Muscle layer of colon (tissue), 2 donors: ENCODE measurements around the gene GRIK3.

Experiments used
- H3K27ac ChIP-seq: one replicate; pipeline ENCODE4 v1.7.0; 2013; ENCODE audit warnings: low read depth, mild to moderate bottlenecking, low read length, moderate library complexity
- H3K27me3 ChIP-seq, 2 donors: one replicate each; pipeline ENCODE4 v1.7.0; 2013; ENCODE audit warnings: low read length in 2 of 2, mild to moderate bottlenecking in 2 of 2; ENCODE audit not compliant: insufficient read depth in 2 of 2, control insufficient read depth in 1 of 2
- H3K36me3 ChIP-seq: one replicate; pipeline ENCODE4 v1.7.0; 2013; ENCODE audit warnings: mild to moderate bottlenecking, low read length; ENCODE audit not compliant: insufficient read depth
- H3K4me1 ChIP-seq: one replicate; pipeline ENCODE4 v1.7.0; 2013; ENCODE audit warnings: mild to moderate bottlenecking, low read length; ENCODE audit not compliant: insufficient read depth
- H3K4me3 ChIP-seq, 2 donors: one replicate each; pipeline ENCODE4 v1.7.0; 2013; ENCODE audit warnings: low read length in 2 of 2, low read depth in 1 of 2, mild to moderate bottlenecking in 1 of 2, moderate library complexity in 1 of 2
- H3K9ac ChIP-seq: one replicate; pipeline ENCODE4 v1.7.0; 2013; ENCODE audit warnings: low read length
- H3K9me3 ChIP-seq: one replicate; pipeline ENCODE4 v1.7.0; 2013; ENCODE audit warnings: mild to moderate bottlenecking, low read length
- donor health status: abdominal sarcoma.
- donor health status: Adenocarcinoma of cecum.

The GRIK3 gene

GRCh38 chr1:36894824-36895223, 139.5 kb downstream of the GRIK3 start:
- Histone ChIP-seq H3K9me3 (peaks cover 6% of the 10 kb centered on the region), H3K36me3 (no peaks in the 10 kb centered on the region), H3K9ac (no peak overlapping the region), H3K4me1 (no peaks in the 10 kb centered on the region), H3K4me3 (no peak overlapping the region), H3K27ac (no peak overlapping the region), H3K27me3 (no peaks in the 10 kb centered on the region)

- Histone ChIP-seq H3K9ac (no peak overlapping the region), H3K4me1 (no peaks in the 10 kb centered on the region), H3K27me3 (no peaks in the 10 kb centered on the region), H3K27ac (no peak overlapping the region), H3K36me3 (no peaks in the 10 kb centered on the region), H3K4me3 (no peak overlapping the region), H3K9me3 (no peaks in the 10 kb centered on the region)
These were observed 143.5 kb downstream of the GRIK3 start for GRCh38 chr1:36890776-36891175.

- Histone ChIP-seq H3K27me3 (no peaks in the 10 kb centered on the region), H3K4me3 (no peak overlapping the region), H3K27ac (no peak overlapping the region), H3K36me3 (no peaks in the 10 kb centered on the region), H3K9me3 (no peaks in the 10 kb centered on the region), H3K9ac (no peak overlapping the region), H3K4me1 (no peaks in the 10 kb centered on the region)
These were observed 144.7 kb downstream of the GRIK3 start for GRCh38 chr1:36889478-36890226.

- Histone ChIP-seq H3K36me3 (no peaks in the 10 kb centered on the region), H3K9me3 (no peaks in the 10 kb centered on the region), H3K27ac (no peak overlapping the region), H3K9ac (no peak overlapping the region), H3K27me3 (no peaks in the 10 kb centered on the region), H3K4me1 (no peaks in the 10 kb centered on the region), H3K4me3 (no peak overlapping the region)
These were observed 145.4 kb downstream of the GRIK3 start for GRCh38 chr1:36888811-36889477.

- H3K9ac ChIP-seq, result no peak overlapping the region
- no peak overlapping the region for H3K27ac ChIP-seq
- no peak overlapping the region for H3K4me3 ChIP-seq
- no peaks in the 10 kb centered on the region for H3K4me1 ChIP-seq
- no peaks in the 10 kb centered on the region for H3K36me3 ChIP-seq
- no peaks in the 10 kb centered on the region for H3K27me3 ChIP-seq
- no peaks in the 10 kb centered on the region for H3K9me3 ChIP-seq
These were observed 148.6 kb downstream of the GRIK3 start for GRCh38 chr1:36885540-36886357.

- no peak overlapping the region for H3K4me3 ChIP-seq
- H3K36me3 ChIP-seq, result no peaks in the 10 kb centered on the region
- no peak overlapping the region for H3K9ac ChIP-seq
- no peaks in the 10 kb centered on the region for H3K4me1 ChIP-seq
- no peaks in the 10 kb centered on the region for H3K27me3 ChIP-seq
- H3K9me3 ChIP-seq, result no peaks in the 10 kb centered on the region
- no peak overlapping the region for H3K27ac ChIP-seq
These were observed 149.5 kb downstream of the GRIK3 start for GRCh38 chr1:36884801-36885200.

GRCh38 chr1:36884029-36884701, 150.2 kb downstream of the GRIK3 start:
- no peak overlapping the region for H3K27ac ChIP-seq
- H3K9me3 ChIP-seq, result no peaks in the 10 kb centered on the region
- no peaks in the 10 kb centered on the region for H3K4me1 ChIP-seq
- H3K27me3 ChIP-seq, result no peaks in the 10 kb centered on the region
- H3K36me3 ChIP-seq, result no peaks in the 10 kb centered on the region
- H3K9ac ChIP-seq, result no peak overlapping the region
- H3K4me3 ChIP-seq, result no peak overlapping the region

- Histone ChIP-seq H3K27ac (no peak overlapping the region), H3K36me3 (no peaks in the 10 kb centered on the region), H3K9me3 (no peaks in the 10 kb centered on the region), H3K4me1 (no peaks in the 10 kb centered on the region), H3K27me3 (no peaks in the 10 kb centered on the region), H3K9ac (no peak overlapping the region), H3K4me3 (no peak overlapping the region)
These were observed 150.9 kb downstream of the GRIK3 start for GRCh38 chr1:36883315-36883949.

GRCh38 chr1:36882536-36883285, 151.6 kb downstream of the GRIK3 start:
- Histone ChIP-seq H3K36me3 (no peaks in the 10 kb centered on the region), H3K27me3 (no peaks in the 10 kb centered on the region), H3K9me3 (no peaks in the 10 kb centered on the region), H3K9ac (no peak overlapping the region), H3K27ac (no peak overlapping the region), H3K4me1 (no peaks in the 10 kb centered on the region), H3K4me3 (no peak overlapping the region)

- H3K27me3 ChIP-seq, result no peaks in the 10 kb centered on the region
- H3K27ac ChIP-seq, result no peak overlapping the region
- H3K4me1 ChIP-seq, result no peaks in the 10 kb centered on the region
- H3K9me3 ChIP-seq, result no peaks in the 10 kb centered on the region
- H3K4me3 ChIP-seq, result no peak overlapping the region
- H3K9ac ChIP-seq, result no peak overlapping the region
- H3K36me3 ChIP-seq, result no peaks in the 10 kb centered on the region
These were observed 152.8 kb downstream of the GRIK3 start for GRCh38 chr1:36881541-36881940.
